GM12878 (cell line): Measurements from ENCODE around the gene TBC1D10A. TPM values are rescaled to one million over a fixed set of nuclear protein-coding genes. Genes with fewer than 3 reads are reported as not detected.
A peak's percentile ranks its signal among the peaks of the same experiment; 100 is the strongest.

Experiments used
- ATAC-seq: fragments of 200-7000 bp; cut with Tn5 transposase; 3 replicates; pipeline ENCODE4 v1.9.1; 2020; ENCODE audit warnings: mild to moderate bottlenecking, moderate library complexity
- BruUV-seq: library from RNA; stranded (reverse); fragments of 400-500 nt; replicated peaks from 2 replicates; lab custom pipeline; 2021; lab: Mats Ljungman, UMichigan
- CTCF ChIA-PET: fragments of 300-600 bp; sonication (Branson Sonifier 250); formaldehyde crosslinking; extraction: SDS; loops from one replicate; lab custom pipeline; 2021; ENCODE audit warnings: inconsistent platforms; lab: Yijun Ruan, JAX
- POLR2A ChIA-PET: fragments of 350-600 bp; formaldehyde crosslinking; extraction: SDS; loops from one replicate; lab custom pipeline; 2021; ENCODE audit warnings: inconsistent platforms; lab: Charles Lee
- RAD21 ChIA-PET: fragments of 300-600 bp; sonication (Branson Sonifier 250); formaldehyde crosslinking; loops from one replicate; lab custom pipeline; 2023; ENCODE audit warnings: antibody characterized with exemption; ENCODE audit not compliant: unreplicated experiment; lab: Charles Lee
- SMC1A ChIA-PET: fragments of 300-600 bp; sonication (Branson Sonifier 250); formaldehyde crosslinking; loops from one replicate; lab custom pipeline; 2023; ENCODE audit not compliant: unreplicated experiment, uncharacterized antibody; lab: Charles Lee
- DNase-seq: peaks from one replicate; pipeline ENCODE4 v3.0.0-alpha.2; 2011; ENCODE audit warnings: low read depth, low spot score
- FAIRE-seq: peaks from 3 replicates; lab custom pipeline; 2011; peaks lifted over from hg19 to GRCh38; lab: Jason Lieb, UNC
- H2AFZ ChIP-seq: 2 replicates; pipeline ENCODE4 v1.6.0; 2011; ENCODE audit warnings: low read depth, low read length, control low read depth; ENCODE audit not compliant: control insufficient read depth
- H3K27ac ChIP-seq: 2 replicates; pipeline ENCODE4 v1.5.1; 2011; ENCODE audit warnings: control low read depth; ENCODE audit not compliant: control insufficient read depth, insufficient read depth
- H3K27me3 ChIP-seq, 2 experiments: replicated peaks in 1 of 2; 2 replicates each; pipeline versions ENCODE4 v1.6.0 to v1.6.1; 2011; ENCODE audit warnings: low read length in 1 of 2; ENCODE audit not compliant: control insufficient read depth in 2 of 2, insufficient read depth in 2 of 2
- H3K36me3 ChIP-seq, 2 experiments: 2 replicates each; pipeline ENCODE4 v1.5.1; 2011; ENCODE audit warnings: low read length in 1 of 2; ENCODE audit not compliant: control insufficient read depth in 2 of 2, insufficient read depth in 2 of 2
- H3K4me1 ChIP-seq: 2 replicates; pipeline ENCODE4 v1.6.1; 2011; ENCODE audit warnings: mild to moderate bottlenecking, low read length, moderate library complexity, mixed read lengths; ENCODE audit not compliant: control insufficient read depth, insufficient read depth
- H3K4me2 ChIP-seq: 2 replicates; pipeline ENCODE4 v1.6.0; 2011; ENCODE audit warnings: control low read depth; ENCODE audit not compliant: control insufficient read depth, insufficient read depth
- H3K4me3 ChIP-seq: fragments of 200-600 bp; sonication (generic); 2 replicates; pipeline ENCODE4 v1.5.1; 2016
- H3K79me2 ChIP-seq: 2 replicates; pipeline ENCODE4 v1.6.0; 2011; ENCODE audit warnings: low read length; ENCODE audit not compliant: control insufficient read depth, insufficient read depth
- H3K9ac ChIP-seq: 2 replicates; pipeline ENCODE4 v1.8.0; 2011; ENCODE audit warnings: low read length, control low read depth, mixed read lengths; ENCODE audit not compliant: control insufficient read depth, insufficient read depth
- H3K9me3 ChIP-seq: replicated peaks from 3 replicates; pipeline ENCODE4 v1.5.1; 2011; ENCODE audit warnings: mild to moderate bottlenecking, low read length; ENCODE audit not compliant: control insufficient read depth, insufficient read depth
- H4K20me1 ChIP-seq: 2 replicates; pipeline ENCODE4 v1.6.0; 2011; ENCODE audit not compliant: control insufficient read depth, insufficient read depth
- ETV6 ChIP-seq, 2 experiments: fragments of 450-650 bp in 1 of 2; IDR thresholded peaks in 1 of 2; conservative IDR thresholded peaks in 1 of 2; 2 replicates each; pipeline ENCODE4 v1.6.1; 2014; ENCODE audit warnings: antibody characterized with exemption in 1 of 2, borderline replicate concordance in 1 of 2, low read depth in 1 of 2, mild to moderate bottlenecking in 1 of 2, moderate library complexity in 1 of 2
- GATAD2B ChIP-seq: fragments of 450-650 bp; conservative IDR thresholded peaks from 2 replicates; pipeline ENCODE4 v1.6.1; 2017; ENCODE audit warnings: low read depth, mild to moderate bottlenecking, moderate library complexity
- HDAC6 ChIP-seq: fragments of 200-600 bp; sonication (generic); IDR thresholded peaks from one replicate; pipeline ENCODE4 v1.8.0; 2017; ENCODE audit warnings: antibody characterized with exemption; ENCODE audit not compliant: unreplicated experiment
- IKZF2 ChIP-seq, 2 experiments: fragments of 450-650 bp; IDR thresholded peaks; 2 replicates each; pipeline ENCODE4 v1.6.1; 2017; ENCODE audit warnings: mild to moderate bottlenecking in 2 of 2, moderate library complexity in 2 of 2
- KAT2A ChIP-seq: conservative IDR thresholded peaks from 2 replicates; pipeline ENCODE4 v1.6.1; 2011; ENCODE audit warnings: low read depth, low read length; ENCODE audit not compliant: control insufficient read depth
- NFXL1 ChIP-seq: fragments of 450-650 bp; IDR thresholded peaks from 2 replicates; pipeline ENCODE4 v1.6.1; 2017; ENCODE audit warnings: antibody characterized with exemption, mild to moderate bottlenecking, borderline replicate concordance
- NR2F1 ChIP-seq: fragments of 450-650 bp; conservative IDR thresholded peaks from 2 replicates; pipeline ENCODE4 v1.6.1; 2017; ENCODE audit warnings: mild to moderate bottlenecking
- RB1 ChIP-seq: fragments of 450-650 bp; formaldehyde crosslinking; IDR thresholded peaks from 2 replicates; pipeline ENCODE4 v1.6.1; 2017; ENCODE audit warnings: mild to moderate bottlenecking, borderline replicate concordance
- SMAD5 ChIP-seq: IDR thresholded peaks from 2 replicates; pipeline ENCODE4 v1.6.1; 2016; ENCODE audit warnings: antibody characterized with exemption, low read depth
- SMARCA5 ChIP-seq: fragments of 450-650 bp; IDR thresholded peaks from 2 replicates; pipeline ENCODE4 v1.6.1; 2017; ENCODE audit warnings: mild to moderate bottlenecking
- TBL1XR1 ChIP-seq: IDR thresholded peaks from 2 replicates; pipeline ENCODE4 v1.6.1; 2012; ENCODE audit warnings: low read depth, low read length, improper control_type of control experiment
- ZBTB11 ChIP-seq: fragments of 450-650 bp; formaldehyde crosslinking; IDR thresholded peaks from 2 replicates; pipeline ENCODE4 v1.5.0; 2022; ENCODE audit warnings: mild to moderate bottlenecking, missing genetic modification characterization
- ZNF217 ChIP-seq: fragments of 450-650 bp; IDR thresholded peaks from 2 replicates; pipeline ENCODE4 v1.6.1; 2017; ENCODE audit warnings: antibody characterized with exemption, mild to moderate bottlenecking
- WGBS: methylation state at CpG from one replicate; pipeline ENCODE4 v1.1.6; 2016; ENCODE audit warnings: low lambda C conversion rate; ENCODE audit not compliant: insufficient replicate concordance, insufficient coverage; ENCODE audit errors: missing lambda C conversion rate; 5-methylcytosine and 5-hydroxymethylcytosine counted together
- in situ Hi-C: fragments of 300-500 bp; cut with MboI; formaldehyde crosslinking; loops from 9 replicates; pipeline ENCODE4 v1.14.3; 2018; ENCODE audit warnings: mixed read lengths
- intact Hi-C: fragments of 100-400 bp; cut with micrococcal nuclease; formaldehyde crosslinking; loops from one replicate; pipeline ENCODE4 v1.14.2; 2022; ENCODE audit not compliant: unreplicated experiment
- polyA plus RNA-seq, 11 experiments: library from polyadenylated mRNA; depleted of rRNA in 4 of 11; unstranded in 6 of 11; stranded (reverse) in 5 of 11; fragments of >200 nt; fragmentation: Nextera tagmentation in 4 of 11; fragmentation: Illumina TruSeq in 1 of 11; extraction: Ambion mirVana in 4 of 11; extraction: Trizol in 1 of 11; gene quantifications; 1 replicate in 1 of 11; 2 replicates in 10 of 11; pipeline versions ENCODE4 v1.2.1 to v1.2.3, GENCODE V29; 2011 to 2016; ENCODE audit warnings: inconsistent platforms in 2 of 11, missing spikeins in 2 of 11, low read depth in 1 of 11
- total RNA-seq, 4 experiments: library from RNA; depleted of rRNA in 3 of 4; stranded (reverse); fragments of >200 nt in 3 of 4; fragmentation: Illumina TruSeq in 1 of 4; extraction: Trizol in 1 of 4; gene quantifications; 2 replicates each; pipeline versions ENCODE4 v1.2.1 to v1.2.3, GENCODE V29; 2013 to 2021

The TBC1D10A gene
- total and polyA plus RNA-seq, 10 of the 15 experiments (the other 5 are each of a cell fraction or from before 2014, with no cell fraction given), result 0.27 to 25.7 (median 15.3) TPM

GRCh38 chr22:30268331-30268730 is 58.4 kb downstream of the TBC1D10A start (continued):
- no peak for TF ChIP-seq ZBTB11 (CRISPR knock-in tag)
- no peak for TF ChIP-seq ETV6 (conservative IDR thresholded peaks at IDR 0.05 in 1 of 2, IDR thresholded peaks at IDR 0.05 in 1 of 2; ENCODE audit: borderline replicate concordance in 1 of 2, low read depth in 1 of 2)
- TF ChIP-seq IKZF2 (IDR thresholded peaks at IDR 0.05), result no peak
- no peak for TF ChIP-seq SMAD5
- TF ChIP-seq, all 136 proteins: peak for 0

GRCh38 chr22:30267382-30268302 is 59.1 kb downstream of the TBC1D10A start:
- intact Hi-C loops, result no loop called here
- peaks cover 18% of the 10 kb centered on the region for H3K79me2 ChIP-seq
- H3K4me3 ChIP-seq, result peak overlapping the region; percentile 71
- BruUV-seq, result no TSS peak
- FAIRE-seq, result peak; percentile 62
- H3K9me3 ChIP-seq, result no peaks in the 10 kb centered on the region
- TF ChIP-seq NR2F1, result 0 out of 2 replicates have a peak, but pooled peaks have one; percentile 6
- TF ChIP-seq ZNF217, result peak; percentile 75; the same call in 1 of the 2 replicates
- TF ChIP-seq SMARCA5, result peak; percentile 93
- TF ChIP-seq NFXL1, result peak; percentile 83
- 0 out of 2 replicates have a peak, but pooled peaks have one; percentile 39 for TF ChIP-seq GATAD2B
- no peak for TF ChIP-seq KAT2A
- no peak for TF ChIP-seq TBL1XR1
- TF ChIP-seq HDAC6, result peak; percentile 33
- TF ChIP-seq RB1, result no peak
- TF ChIP-seq, all 136 proteins: peak for 6
- ATAC-seq (no peak), DNase-seq (no peak)
- H4K20me1 ChIP-seq, result no peaks in the 10 kb centered on the region
- SMC1A ChIA-PET, result interaction anchor here (1.9 kb wide), 1 partner anchor 20 kb away, joined by 6 read pairs; no protein-coding TSS in a partner anchor
- in situ Hi-C loops, result no loop called here
- H3K4me1 ChIP-seq, result peaks cover 21% of the 10 kb centered on the region
- CTCF ChIA-PET, result interaction anchor here (2.0 to 3.2 kb wide), 2 partner anchors 18 to 20 kb away, joined by 6 to 17 read pairs; no protein-coding TSS in a partner anchor
- no peaks in the 10 kb centered on the region for H3K36me3 ChIP-seq
- no peaks in the 10 kb centered on the region for H3K27me3 ChIP-seq
- H3K9ac ChIP-seq, result peak overlapping the region; percentile 75
- POLR2A ChIA-PET, result no interaction called here
- peak overlapping the region; percentile 91 for H3K4me2 ChIP-seq
- no peak overlapping the region; the same call in 1 of the 2 replicates for H2AFZ ChIP-seq
- 25% methylated on average over 10 of the region's 14 CpGs for WGBS
- RAD21 ChIA-PET, result no interaction called here
- H3K27ac ChIP-seq, result peak overlapping the region; percentile 88
